ENCODE measurements around the gene KIF27. TPM values are rescaled to one million over a fixed set of nuclear protein-coding genes. Genes with fewer than 3 reads are reported as not detected.

KIF27 gene
- total RNA-seq, 6 experiments from 2014 or later, result 0.99 to 2.0 (median 1.2) TPM

DNA sequence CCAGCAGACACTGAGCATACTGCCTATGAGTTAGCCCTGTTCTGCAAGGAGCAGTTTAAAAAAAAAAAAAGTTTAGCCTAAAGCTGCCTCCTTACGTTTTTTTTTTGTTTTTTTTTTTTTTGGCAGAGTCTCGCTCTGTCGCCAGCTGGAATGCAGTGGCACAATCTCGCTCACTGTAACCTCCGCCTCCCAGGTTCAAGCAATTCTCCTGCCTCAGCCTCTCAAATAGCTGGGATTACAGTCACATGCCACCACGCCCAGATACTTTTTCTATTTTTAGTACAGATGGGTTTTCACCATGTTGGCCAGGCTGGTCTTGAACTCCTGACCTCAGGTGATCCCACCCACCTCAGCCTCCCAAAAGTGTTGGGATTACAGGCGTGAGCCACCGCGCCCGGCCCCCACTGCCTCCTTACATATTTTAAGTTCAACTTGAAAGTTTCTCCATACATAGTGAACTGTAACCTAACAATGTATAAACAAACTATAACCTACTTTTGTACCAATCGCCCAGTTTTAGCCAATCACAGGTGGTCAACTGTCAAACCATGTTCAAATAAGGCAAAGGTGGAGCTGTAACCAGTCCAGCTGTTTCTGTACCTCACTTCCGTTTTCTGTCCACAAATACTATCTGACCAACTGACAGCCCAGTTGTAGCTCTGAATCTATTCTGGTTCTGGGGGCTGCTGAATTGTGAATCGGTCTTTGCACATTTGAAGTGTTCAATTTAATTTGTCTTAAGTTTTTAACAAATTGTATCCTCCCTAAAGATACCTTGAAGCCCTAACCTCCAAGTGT lies 120.8 kb downstream of the KIF27 start:
- H3K27ac Mint-ChIP-seq, result no peak overlapping the region

GRCh38 chr9:83794051-83794450 lies 127.2 kb downstream of the KIF27 start:
- H3K27me3 Mint-ChIP-seq (ENCODE audit: insufficient read depth), result no peaks in the 10 kb centered on the region
- no peak overlapping the region for H3K4me3 Mint-ChIP-seq
- H3K36me3 Mint-ChIP-seq (ENCODE audit: low read depth), result no peaks in the 10 kb centered on the region
- no peaks in the 10 kb centered on the region for H3K9me3 Mint-ChIP-seq
- TF ChIP-seq, protein P1, sequence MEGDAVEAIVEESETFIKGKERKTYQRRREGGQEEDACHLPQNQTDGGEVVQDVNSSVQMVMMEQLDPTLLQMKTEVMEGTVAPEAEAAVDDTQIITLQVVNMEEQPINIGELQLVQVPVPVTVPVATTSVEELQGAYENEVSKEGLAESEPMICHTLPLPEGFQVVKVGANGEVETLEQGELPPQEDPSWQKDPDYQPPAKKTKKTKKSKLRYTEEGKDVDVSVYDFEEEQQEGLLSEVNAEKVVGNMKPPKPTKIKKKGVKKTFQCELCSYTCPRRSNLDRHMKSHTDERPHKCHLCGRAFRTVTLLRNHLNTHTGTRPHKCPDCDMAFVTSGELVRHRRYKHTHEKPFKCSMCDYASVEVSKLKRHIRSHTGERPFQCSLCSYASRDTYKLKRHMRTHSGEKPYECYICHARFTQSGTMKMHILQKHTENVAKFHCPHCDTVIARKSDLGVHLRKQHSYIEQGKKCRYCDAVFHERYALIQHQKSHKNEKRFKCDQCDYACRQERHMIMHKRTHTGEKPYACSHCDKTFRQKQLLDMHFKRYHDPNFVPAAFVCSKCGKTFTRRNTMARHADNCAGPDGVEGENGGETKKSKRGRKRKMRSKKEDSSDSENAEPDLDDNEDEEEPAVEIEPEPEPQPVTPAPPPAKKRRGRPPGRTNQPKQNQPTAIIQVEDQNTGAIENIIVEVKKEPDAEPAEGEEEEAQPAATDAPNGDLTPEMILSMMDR (IDR thresholded peaks at IDR 0.05), result no peak
- H3K4me1 Mint-ChIP-seq (ENCODE audit: low read depth), result no peaks in the 10 kb centered on the region
- no peak for DNase-seq
- no peak overlapping the region for H3K27ac Mint-ChIP-seq

More for the DNA sequence above, 120.8 kb downstream of the KIF27 start:
- Mint-ChIP-seq H3K4me1 (ENCODE audit: low read depth) (peaks cover 6% of the 10 kb centered on the region; the same call in 1 of the 2 replicates), H3K9me3 (no peaks in the 10 kb centered on the region), H3K27me3 (ENCODE audit: insufficient read depth) (no peaks in the 10 kb centered on the region), H3K4me3 (no peak overlapping the region), H3K36me3 (ENCODE audit: low read depth) (no peaks in the 10 kb centered on the region)
- DNase-seq, result no peak
- TF ChIP-seq, protein P1 (IDR thresholded peaks at IDR 0.05), result no peak

DNA sequence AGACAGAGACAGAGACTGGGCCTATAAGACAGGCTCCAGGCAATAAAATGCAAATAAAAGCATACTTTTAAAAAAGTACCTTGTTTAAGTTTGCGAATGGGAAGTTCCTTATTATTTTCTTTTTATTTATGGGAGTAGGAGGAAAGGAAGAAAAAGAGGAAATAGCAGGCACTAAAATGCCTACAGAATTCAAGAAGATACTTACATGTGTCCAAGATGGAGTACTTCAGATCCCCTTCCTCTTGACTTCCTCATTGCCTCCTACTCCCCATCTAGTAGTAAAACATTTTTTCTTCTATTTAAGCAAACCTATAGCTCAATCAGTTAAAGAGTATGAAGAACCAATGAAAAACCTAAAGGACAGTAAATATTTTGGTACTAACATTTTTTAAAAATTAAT lies 128.5 kb downstream of the KIF27 start:
- TF ChIP-seq, protein P1 (IDR thresholded peaks at IDR 0.05), result no peak
- no peaks in the 10 kb centered on the region for H3K27me3 Mint-ChIP-seq (ENCODE audit: insufficient read depth)
- H3K36me3 Mint-ChIP-seq (ENCODE audit: low read depth), result no peaks in the 10 kb centered on the region
- no peak overlapping the region for H3K4me3 Mint-ChIP-seq
- H3K9me3 Mint-ChIP-seq, result no peaks in the 10 kb centered on the region
- no peak for DNase-seq
- H3K27ac Mint-ChIP-seq, result no peak overlapping the region
- no peaks in the 10 kb centered on the region for H3K4me1 Mint-ChIP-seq (ENCODE audit: low read depth)

Small RNA genes within 50 kb of the gene (microRNA-seq; reads per million reads assigned to microRNA genes)
- gene MIR7-1, result 76.5 reads per million, percentile 46 among the genes with 10 or more reads in this experiment

Other genes starting within 250 kb of the KIF27 start
- 100 to 1,000 TPM; 107 to 138 (median 126) TPM for gene UBQLN1, start 213.5 kb downstream of the KIF27 start, total RNA-seq (2021; fragmentation: NEBNext Ultra II Directional; extraction: Animal tissue kit (Norgen Biotek cat#: 25700))
- gene GKAP1, start 103.7 kb downstream of the KIF27 start, total RNA-seq (2021; fragmentation: NEBNext Ultra II Directional; extraction: Animal tissue kit (Norgen Biotek cat#: 25700)), result 1 to 10 TPM in 4 of 6 experiments, under 1 TPM in 2; 0.74 to 1.3 (median 1.1) TPM
- gene HNRNPK, start 58.8 kb upstream of the KIF27 start, total RNA-seq (2021; fragmentation: NEBNext Ultra II Directional; extraction: Animal tissue kit (Norgen Biotek cat#: 25700)), result 100 to 1,000 TPM; 520 to 678 (median 632) TPM
- 10 to 100 TPM in 5 of 6 experiments, 1 to 10 TPM in 1; 8.2 to 13.4 (median 12.2) TPM for gene RMI1, start 59.4 kb upstream of the KIF27 start, total RNA-seq (2021; fragmentation: NEBNext Ultra II Directional; extraction: Animal tissue kit (Norgen Biotek cat#: 25700))

Data from HFFc6 (cell line).